ENCODE measurements around the gene GAD1. TPM values are rescaled to one million over a fixed set of nuclear protein-coding genes. Genes with fewer than 3 reads are reported as not detected.

Gene GAD1
- total and polyA plus RNA-seq, 2 donors from 2014 or later: 1.1 to 4.1 TPM

DNA sequence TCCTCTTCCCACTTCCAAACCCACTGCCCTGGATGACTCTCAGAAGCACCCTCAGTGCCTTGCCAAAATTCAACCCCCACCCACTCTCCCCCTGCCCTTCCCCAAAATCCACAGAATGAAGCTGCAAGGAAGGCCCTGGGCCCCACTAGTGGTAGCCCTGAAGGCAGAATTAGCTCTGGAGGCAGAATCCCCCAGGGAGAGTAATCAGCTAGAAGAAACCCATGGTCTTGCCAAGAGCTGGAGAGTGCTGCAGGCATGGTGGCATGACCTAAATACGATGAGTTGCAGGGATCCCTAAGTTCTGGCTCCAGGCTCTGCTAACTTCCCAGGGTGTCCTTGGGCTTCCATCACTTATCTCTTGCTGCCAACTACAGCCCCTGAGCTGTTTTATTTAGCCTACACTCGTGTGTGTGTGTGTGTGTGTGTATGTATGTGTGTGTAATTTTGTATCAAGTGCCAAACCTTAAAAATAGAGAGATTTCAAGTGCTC is 7.9 kb downstream of the GAD1 start:
- H3K4me1 ChIP-seq (ENCODE audit: control insufficient read depth in 2 of 3, insufficient read depth in 2 of 3, low read depth in 1 of 3, low read length in 3 of 3): peaks cover 3 to 19% (median 6%) of the 10 kb centered on the region in 3 donors
- H3K9ac ChIP-seq (ENCODE audit: low read length in 3 of 3): no peak overlapping the region
- peaks cover 41% of the 10 kb centered on the region for H3K27me3 ChIP-seq (ENCODE audit: control insufficient read depth, insufficient read depth, low read length)
- FAIRE-seq: no peak
- no peak overlapping the region for H3K4me3 ChIP-seq (ENCODE audit: low read length in 3 of 3)
- H3K27ac ChIP-seq (ENCODE audit: low read depth in 2 of 2, low read length in 2 of 2): no peak overlapping the region
- no peaks in the 10 kb centered on the region for H3K36me3 ChIP-seq (ENCODE audit: control insufficient read depth in 2 of 3, insufficient read depth in 3 of 3, low read length in 3 of 3)
- H3K9me3 ChIP-seq (ENCODE audit: control insufficient read depth in 2 of 3, insufficient read depth in 1 of 3, low read length in 3 of 3): no peaks in the 10 kb centered on the region
- no peak for TF ChIP-seq CTCF (IDR thresholded peaks at IDR 0.05; ENCODE audit: borderline replicate concordance, extremely low read depth, insufficient read depth)
- intact Hi-C loops (cut with DNase I): no loop called here
- DNase-seq: no peak

DNA sequence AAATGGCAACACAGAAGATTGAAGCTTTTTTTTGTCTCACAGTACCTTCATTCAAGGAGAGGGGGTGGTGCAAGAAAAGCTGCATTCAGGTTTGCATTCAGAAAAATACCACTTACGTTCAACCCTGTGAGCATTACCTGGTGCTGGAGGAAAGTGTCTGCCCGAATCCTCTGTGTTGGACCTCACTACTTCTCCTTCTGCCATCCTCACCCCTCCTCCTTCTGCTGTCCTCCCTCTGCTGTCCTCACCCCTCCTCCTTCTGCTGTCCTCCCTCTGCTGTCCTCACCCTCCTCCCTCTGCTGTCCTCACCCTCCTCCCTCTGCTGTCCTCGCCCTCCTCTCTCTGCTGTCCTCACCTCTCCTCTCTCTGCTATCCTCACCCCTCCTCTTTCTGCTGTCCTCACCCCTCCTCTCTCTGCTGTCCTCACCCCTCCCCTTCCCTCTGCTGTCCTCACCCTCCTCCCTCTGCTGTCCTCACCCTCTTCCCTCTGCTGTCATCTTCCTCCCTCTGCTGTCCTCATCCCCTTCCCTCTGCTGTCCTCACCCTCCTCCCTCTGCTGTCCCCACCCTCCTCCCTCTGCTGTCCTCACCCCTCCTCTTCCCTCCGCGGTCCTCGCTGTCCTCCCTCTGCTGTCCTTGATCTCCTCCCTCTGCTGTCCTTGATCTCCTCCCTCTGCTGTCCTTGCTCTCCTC is 11.3 kb downstream of the GAD1 start:
- Histone ChIP-seq H3K4me3 (ENCODE audit: low read length in 3 of 3) (no peak overlapping the region), H3K9me3 (ENCODE audit: control insufficient read depth in 2 of 3, insufficient read depth in 1 of 3, low read length in 3 of 3) (no peaks in the 10 kb centered on the region), H3K9ac (ENCODE audit: low read length in 3 of 3) (no peak overlapping the region), H3K27me3 (ENCODE audit: control insufficient read depth, insufficient read depth, low read length) (peaks cover 12% of the 10 kb centered on the region), H3K27ac (ENCODE audit: low read depth in 2 of 2, low read length in 2 of 2) (no peak overlapping the region), H3K36me3 (ENCODE audit: control insufficient read depth in 2 of 3, insufficient read depth in 3 of 3, low read length in 3 of 3) (no peaks in the 10 kb centered on the region), H3K4me1 (ENCODE audit: control insufficient read depth in 2 of 3, insufficient read depth in 2 of 3, low read depth in 1 of 3, low read length in 3 of 3) (peaks cover 0 to 5% (median 0%) of the 10 kb centered on the region in 3 donors)
- no peak for DNase-seq
- FAIRE-seq: no peak
- no peak for TF ChIP-seq CTCF (IDR thresholded peaks at IDR 0.05; ENCODE audit: borderline replicate concordance, extremely low read depth, insufficient read depth)
- intact Hi-C loops (cut with DNase I): no loop called here

DNA sequence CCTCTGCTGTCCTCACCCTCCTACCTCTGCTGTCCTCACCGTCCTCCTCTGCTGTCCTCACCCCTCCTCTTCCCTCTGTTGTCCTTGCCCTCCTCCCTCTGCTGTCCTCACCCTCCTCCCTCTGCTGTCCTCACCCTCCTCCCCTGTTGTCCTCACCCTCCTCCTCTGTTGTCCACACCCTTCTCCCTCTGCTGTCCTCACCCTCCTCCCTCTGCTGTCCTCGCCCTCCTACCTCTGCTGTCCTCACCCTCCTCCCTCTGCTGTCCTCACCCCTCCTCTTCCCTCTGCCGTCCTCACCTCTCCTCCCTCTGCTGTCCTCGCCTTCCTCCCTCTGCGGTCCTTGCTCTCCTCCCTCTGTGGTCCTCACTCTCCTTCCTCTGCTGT is 11.8 kb downstream of the GAD1 start:
- Histone ChIP-seq H3K27ac (ENCODE audit: low read depth in 2 of 2, low read length in 2 of 2) (no peak overlapping the region), H3K4me1 (ENCODE audit: control insufficient read depth in 2 of 3, insufficient read depth in 2 of 3, low read depth in 1 of 3, low read length in 3 of 3) (peaks cover 0 to 5% (median 0%) of the 10 kb centered on the region in 3 donors), H3K9me3 (ENCODE audit: control insufficient read depth in 2 of 3, insufficient read depth in 1 of 3, low read length in 3 of 3) (no peaks in the 10 kb centered on the region), H3K4me3 (ENCODE audit: low read length in 3 of 3) (no peak overlapping the region), H3K36me3 (ENCODE audit: control insufficient read depth in 2 of 3, insufficient read depth in 3 of 3, low read length in 3 of 3) (no peaks in the 10 kb centered on the region), H3K27me3 (ENCODE audit: control insufficient read depth, insufficient read depth, low read length) (peaks cover 12% of the 10 kb centered on the region), H3K9ac (ENCODE audit: low read length in 3 of 3) (no peak overlapping the region)
- no peak for FAIRE-seq
- DNase-seq: no peak
- TF ChIP-seq CTCF (IDR thresholded peaks at IDR 0.05; ENCODE audit: borderline replicate concordance, extremely low read depth, insufficient read depth): no peak
- intact Hi-C loops (cut with DNase I): no loop called here
